ENCODE measurements around the gene MPP2. TPM values are rescaled to one million over a fixed set of nuclear protein-coding genes. Genes with fewer than 3 reads are reported as not detected.
A peak's percentile ranks its signal among the peaks of the same experiment; 100 is the strongest.

The MPP2 gene
- total and polyA plus RNA-seq, 2 donors from 2014 or later, result 1.2 to 2.7 TPM

- DNase-seq (no peak), FAIRE-seq (no peak)
- Histone ChIP-seq H3K27me3 (ENCODE audit: control insufficient read depth, insufficient read depth, low read length) (no peaks in the 10 kb centered on the region), H3K36me3 (ENCODE audit: control insufficient read depth in 2 of 3, insufficient read depth in 3 of 3, low read length in 3 of 3) (no peaks in the 10 kb centered on the region), H3K27ac (ENCODE audit: low read depth in 2 of 2, low read length in 2 of 2) (no peak overlapping the region), H3K9ac (ENCODE audit: low read length in 3 of 3) (no peak overlapping the region), H3K4me1 (ENCODE audit: control insufficient read depth in 2 of 3, insufficient read depth in 2 of 3, low read depth in 1 of 3, low read length in 3 of 3) (peaks cover 0 to 3% (median 0%) of the 10 kb centered on the region in 3 donors), H3K9me3 (ENCODE audit: control insufficient read depth in 2 of 3, insufficient read depth in 1 of 3, low read length in 3 of 3) (peaks cover 0 to 3% (median 0%) of the 10 kb centered on the region in 3 donors), H3K4me3 (ENCODE audit: low read length in 3 of 3) (no peak overlapping the region)
- no peak for TF ChIP-seq CTCF (IDR thresholded peaks at IDR 0.05; ENCODE audit: borderline replicate concordance, extremely low read depth, insufficient read depth)
- intact Hi-C loops (cut with DNase I), result no loop called here
Observed at GRCh38 chr17:43916385-43916784, 9.0 kb upstream of the MPP2 start.

- intact Hi-C loops (cut with DNase I), result no loop called here
Observed at GRCh38 chr17:43915559-43915958, 8.2 kb upstream of the MPP2 start.

DNA sequence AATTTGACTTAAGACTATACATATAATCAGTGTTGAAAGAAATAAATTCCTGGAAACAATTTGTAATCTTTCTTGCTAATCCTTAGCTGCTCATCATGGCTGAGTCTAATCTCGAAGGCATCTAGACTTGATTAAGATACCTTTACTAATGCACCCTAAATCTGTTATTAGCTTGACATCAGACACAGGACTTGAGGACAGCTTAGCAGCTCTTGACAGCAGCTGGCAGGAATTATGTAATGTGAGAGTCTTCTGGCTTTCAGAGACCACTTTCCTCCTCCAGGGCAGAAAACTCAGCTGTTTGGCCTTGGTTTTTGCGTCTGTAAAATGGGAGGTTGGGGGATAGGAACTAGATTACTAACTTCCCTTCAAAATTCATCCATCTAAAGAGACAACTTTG lies 7.1 kb upstream of the MPP2 start:
- DNase-seq (no peak), FAIRE-seq (no peak)
- TF ChIP-seq CTCF (IDR thresholded peaks at IDR 0.05; ENCODE audit: borderline replicate concordance, extremely low read depth, insufficient read depth), result no peak
- Histone ChIP-seq H3K36me3 (ENCODE audit: control insufficient read depth in 2 of 3, insufficient read depth in 3 of 3, low read length in 3 of 3) (no peaks in the 10 kb centered on the region), H3K27me3 (ENCODE audit: control insufficient read depth, insufficient read depth, low read length) (no peaks in the 10 kb centered on the region), H3K9me3 (ENCODE audit: control insufficient read depth in 2 of 3, insufficient read depth in 1 of 3, low read length in 3 of 3) (peaks cover 0 to 3% (median 0%) of the 10 kb centered on the region in 3 donors), H3K9ac (ENCODE audit: low read length in 3 of 3) (no peak overlapping the region), H3K27ac (ENCODE audit: low read depth in 2 of 2, low read length in 2 of 2) (no peak overlapping the region), H3K4me3 (ENCODE audit: low read length in 3 of 3) (no peak overlapping the region), H3K4me1 (ENCODE audit: control insufficient read depth in 2 of 3, insufficient read depth in 2 of 3, low read depth in 1 of 3, low read length in 3 of 3) (peaks cover 0 to 3% (median 0%) of the 10 kb centered on the region in 3 donors)
- intact Hi-C loops (cut with DNase I), result no loop called here

More at GRCh38 chr17:43915559-43915958, 8.2 kb upstream of the MPP2 start:
- no peak overlapping the region for H3K9ac ChIP-seq (ENCODE audit: low read length in 3 of 3)
- no peak for TF ChIP-seq CTCF (IDR thresholded peaks at IDR 0.05; ENCODE audit: borderline replicate concordance, extremely low read depth, insufficient read depth)
- H3K9me3 ChIP-seq (ENCODE audit: control insufficient read depth in 2 of 3, insufficient read depth in 1 of 3, low read length in 3 of 3), result peaks cover 0 to 3% (median 0%) of the 10 kb centered on the region in 3 donors
- no peak for DNase-seq
- H3K4me3 ChIP-seq (ENCODE audit: low read length in 3 of 3), result no peak overlapping the region
- no peak overlapping the region for H3K27ac ChIP-seq (ENCODE audit: low read depth in 2 of 2, low read length in 2 of 2)
- H3K36me3 ChIP-seq (ENCODE audit: control insufficient read depth in 2 of 3, insufficient read depth in 3 of 3, low read length in 3 of 3), result no peaks in the 10 kb centered on the region
- H3K27me3 ChIP-seq (ENCODE audit: control insufficient read depth, insufficient read depth, low read length), result no peaks in the 10 kb centered on the region
- no peak for FAIRE-seq
- peaks cover 0 to 3% (median 0%) of the 10 kb centered on the region in 3 donors for H3K4me1 ChIP-seq (ENCODE audit: control insufficient read depth in 2 of 3, insufficient read depth in 2 of 3, low read depth in 1 of 3, low read length in 3 of 3)

DNA sequence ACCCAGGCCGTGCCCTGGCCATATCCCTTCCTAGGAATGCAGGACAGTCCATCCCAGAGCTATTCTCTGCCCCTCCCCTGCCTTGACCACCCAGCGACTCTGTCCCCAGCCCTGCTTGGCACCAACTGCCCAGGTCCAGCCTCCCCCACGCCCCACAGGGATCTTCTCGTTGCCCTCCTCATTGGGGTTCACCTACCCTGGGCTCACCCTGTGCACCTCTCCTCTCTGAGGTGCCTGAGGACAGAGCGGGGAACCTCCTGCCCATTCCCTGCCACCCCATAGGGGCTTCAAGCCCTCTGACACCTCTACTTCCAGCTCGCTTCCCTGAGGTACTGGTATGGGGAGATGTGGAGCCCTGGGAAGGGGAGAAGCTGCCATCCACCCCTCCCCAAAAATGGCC lies 6.2 kb upstream of the MPP2 start:
- Histone ChIP-seq H3K27me3 (ENCODE audit: control insufficient read depth, insufficient read depth, low read length) (no peaks in the 10 kb centered on the region), H3K4me1 (ENCODE audit: control insufficient read depth in 2 of 3, insufficient read depth in 2 of 3, low read depth in 1 of 3, low read length in 3 of 3) (peaks cover 0 to 3% (median 0%) of the 10 kb centered on the region in 3 donors), H3K9ac (ENCODE audit: low read length in 3 of 3) (no peak overlapping the region), H3K36me3 (ENCODE audit: control insufficient read depth in 2 of 3, insufficient read depth in 3 of 3, low read length in 3 of 3) (no peaks in the 10 kb centered on the region), H3K27ac (ENCODE audit: low read depth in 2 of 2, low read length in 2 of 2) (no peak overlapping the region), H3K9me3 (ENCODE audit: control insufficient read depth in 2 of 3, insufficient read depth in 1 of 3, low read length in 3 of 3) (peaks cover 0 to 3% (median 0%) of the 10 kb centered on the region in 3 donors), H3K4me3 (ENCODE audit: low read length in 3 of 3) (no peak overlapping the region)
- no peak for FAIRE-seq
- peak in 1 of 5 donors; percentile 59 for DNase-seq
- intact Hi-C loops (cut with DNase I), result no loop called here
- no peak for TF ChIP-seq CTCF (IDR thresholded peaks at IDR 0.05; ENCODE audit: borderline replicate concordance, extremely low read depth, insufficient read depth)
